Amniotic epithelial cell (primary cell): ENCODE measurements around the gene LDHAL6A.

Experiments used
- DNase-seq: peaks from one replicate; pipeline ENCODE4 v3.0.0-alpha.2; 2010; ENCODE audit warnings: low read depth

Gene LDHAL6A

GRCh38 chr11:18490736-18491485, 35.3 kb downstream of the LDHAL6A start:
- no peak for DNase-seq

- no peak for DNase-seq
These were observed 36.3 kb downstream of the LDHAL6A start for GRCh38 chr11:18491924-18492323.

GRCh38 chr11:18492888-18493287, 37.2 kb downstream of the LDHAL6A start:
- no peak for DNase-seq

GRCh38 chr11:18493310-18493709, 37.7 kb downstream of the LDHAL6A start:
- no peak for DNase-seq

GRCh38 chr11:18495271-18495670, 39.6 kb downstream of the LDHAL6A start:
- DNase-seq = no peak

- DNase-seq = no peak
These were observed 40.0 kb downstream of the LDHAL6A start for GRCh38 chr11:18495703-18496102.

- DNase-seq = no peak
These were observed 42.4 kb downstream of the LDHAL6A start for GRCh38 chr11:18498039-18498438.

- DNase-seq = no peak
These were observed 46.0 kb downstream of the LDHAL6A start for GRCh38 chr11:18501629-18502028.

GRCh38 chr11:18502352-18502751, 46.7 kb downstream of the LDHAL6A start:
- no peak for DNase-seq

GRCh38 chr11:18521122-18521521, 65.5 kb downstream of the LDHAL6A start:
- DNase-seq = no peak

GRCh38 chr11:18522388-18522787, 66.7 kb downstream of the LDHAL6A start:
- DNase-seq = peak; percentile 26

- peak; percentile 7 for DNase-seq
These were observed 67.4 kb downstream of the LDHAL6A start for GRCh38 chr11:18523084-18523483.

- no peak for DNase-seq
These were observed 68.6 kb downstream of the LDHAL6A start for GRCh38 chr11:18524248-18524647.

GRCh38 chr11:18526130-18526520, 70.5 kb downstream of the LDHAL6A start:
- peak; percentile 10 for DNase-seq

- peak; percentile 87 for DNase-seq
These were observed 71.1 kb downstream of the LDHAL6A start, which contains the start of gene TSG101 for GRCh38 chr11:18526521-18527296. Gene TSG101 (minus strand): TSS chr11:18526942. CDS start chr11:18526816, 126 bp downstream.

- peak; percentile 33 for DNase-seq
These were observed 71.9 kb downstream of the LDHAL6A start for GRCh38 chr11:18527512-18527911.
